Colonic mucosa (tissue), 4 donors: Measurements from ENCODE around the gene CIAO1. TPM values are rescaled to one million over a fixed set of nuclear protein-coding genes. Genes with fewer than 3 reads are reported as not detected.

Source experiments
- DNase-seq: peaks from one replicate; pipeline ENCODE4 v3.0.0-alpha.2; 2020
- H3K27ac ChIP-seq: fragments of 200-600 bp; one replicate; pipeline ENCODE4 v1.8.0; 2021
- H3K27me3 ChIP-seq: fragments of 200-600 bp; one replicate; pipeline ENCODE4 v1.8.0; 2021
- H3K36me3 ChIP-seq: fragments of 200-600 bp; one replicate; pipeline ENCODE4 v1.8.0; 2021
- H3K4me1 ChIP-seq: fragments of 200-600 bp; one replicate; pipeline ENCODE4 v1.8.0; 2021; ENCODE audit warnings: mild to moderate bottlenecking
- H3K4me3 ChIP-seq: fragments of 200-600 bp; one replicate; pipeline ENCODE4 v1.8.0; 2021
- H3K9ac ChIP-seq, 2 donors: one replicate each; pipeline ENCODE4 v1.7.0; 2013; ENCODE audit warnings: control low read depth in 2 of 2, low read depth in 2 of 2, low read length in 2 of 2
- H3K9me3 ChIP-seq: fragments of 200-600 bp; one replicate; pipeline ENCODE4 v1.8.0; 2021
- intact Hi-C: fragments of 100-400 bp; cut with DNase I; formaldehyde crosslinking; loops from one replicate; pipeline ENCODE4 v1.14.1; 2022
- total RNA-seq, 2 donors: library from RNA; stranded (reverse); fragmentation: NEBNext Ultra II Directional in 1 of 2; extraction: Animal tissue kit (Norgen Biotek cat#: 25700) in 1 of 2; gene quantifications; one replicate each; pipeline ENCODE4 v1.2.1, GENCODE V29; 2021
- TF ChIP-seq, protein P1 (sequence below): fragments of 200-600 bp; IDR thresholded peaks from one replicate; pipeline ENCODE4 v1.8.0; 2022; ENCODE audit warnings: antibody characterized with exemption, mild to moderate bottlenecking
- donor health status: healthy.
- donor health status: DM: no; HTN: no; CAD: no.
- donor health status: DM: no; HTN: no; CAD: no.

Gene CIAO1
- total RNA-seq, 2 donors from 2014 or later, result 56.0 to 75.5 TPM

DNA sequence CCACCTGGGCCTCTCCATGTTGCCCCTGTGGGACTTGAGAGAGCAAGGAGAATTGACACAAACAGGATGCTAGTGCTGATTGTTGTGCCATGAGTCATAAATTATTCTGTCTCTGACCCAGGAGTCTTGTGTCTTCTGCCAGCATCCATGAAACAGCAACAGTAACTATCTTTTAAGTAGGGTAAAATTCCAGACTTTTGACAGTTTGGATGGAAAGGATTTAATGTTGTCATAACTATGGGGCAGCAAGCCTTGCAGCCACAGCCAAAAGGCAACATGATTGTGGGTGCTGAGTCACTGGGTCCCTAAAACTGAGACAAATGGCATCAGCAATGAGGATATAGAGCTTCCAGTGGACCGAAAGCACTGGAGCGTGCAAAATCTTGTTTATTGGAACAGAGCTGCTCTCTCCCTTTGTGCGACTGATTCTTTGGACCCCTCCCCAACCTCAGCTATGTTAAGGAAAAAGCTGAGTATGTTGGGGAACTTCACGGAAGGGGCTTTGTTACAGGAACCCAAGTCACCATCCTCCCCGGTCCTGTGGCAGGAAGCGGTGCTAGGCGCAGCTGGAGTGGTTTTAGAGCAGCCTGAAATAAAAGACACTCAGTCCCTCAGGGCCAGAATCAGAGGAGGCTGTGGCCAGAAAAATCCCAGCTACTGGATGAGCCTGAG, 49.5 kb downstream of the CIAO1 start:
- H3K9ac ChIP-seq, result no peak overlapping the region
- peaks cover 9% of the 10 kb centered on the region for H3K27me3 ChIP-seq
- no peaks in the 10 kb centered on the region for H3K9me3 ChIP-seq
- TF ChIP-seq, protein P1, sequence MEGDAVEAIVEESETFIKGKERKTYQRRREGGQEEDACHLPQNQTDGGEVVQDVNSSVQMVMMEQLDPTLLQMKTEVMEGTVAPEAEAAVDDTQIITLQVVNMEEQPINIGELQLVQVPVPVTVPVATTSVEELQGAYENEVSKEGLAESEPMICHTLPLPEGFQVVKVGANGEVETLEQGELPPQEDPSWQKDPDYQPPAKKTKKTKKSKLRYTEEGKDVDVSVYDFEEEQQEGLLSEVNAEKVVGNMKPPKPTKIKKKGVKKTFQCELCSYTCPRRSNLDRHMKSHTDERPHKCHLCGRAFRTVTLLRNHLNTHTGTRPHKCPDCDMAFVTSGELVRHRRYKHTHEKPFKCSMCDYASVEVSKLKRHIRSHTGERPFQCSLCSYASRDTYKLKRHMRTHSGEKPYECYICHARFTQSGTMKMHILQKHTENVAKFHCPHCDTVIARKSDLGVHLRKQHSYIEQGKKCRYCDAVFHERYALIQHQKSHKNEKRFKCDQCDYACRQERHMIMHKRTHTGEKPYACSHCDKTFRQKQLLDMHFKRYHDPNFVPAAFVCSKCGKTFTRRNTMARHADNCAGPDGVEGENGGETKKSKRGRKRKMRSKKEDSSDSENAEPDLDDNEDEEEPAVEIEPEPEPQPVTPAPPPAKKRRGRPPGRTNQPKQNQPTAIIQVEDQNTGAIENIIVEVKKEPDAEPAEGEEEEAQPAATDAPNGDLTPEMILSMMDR, result no peak
- H3K27ac ChIP-seq, result no peak overlapping the region
- H3K4me1 ChIP-seq, result no peaks in the 10 kb centered on the region
- no peak overlapping the region for H3K4me3 ChIP-seq
- no peaks in the 10 kb centered on the region for H3K36me3 ChIP-seq
- no peak for DNase-seq
- intact Hi-C loops, result no loop called here

DNA sequence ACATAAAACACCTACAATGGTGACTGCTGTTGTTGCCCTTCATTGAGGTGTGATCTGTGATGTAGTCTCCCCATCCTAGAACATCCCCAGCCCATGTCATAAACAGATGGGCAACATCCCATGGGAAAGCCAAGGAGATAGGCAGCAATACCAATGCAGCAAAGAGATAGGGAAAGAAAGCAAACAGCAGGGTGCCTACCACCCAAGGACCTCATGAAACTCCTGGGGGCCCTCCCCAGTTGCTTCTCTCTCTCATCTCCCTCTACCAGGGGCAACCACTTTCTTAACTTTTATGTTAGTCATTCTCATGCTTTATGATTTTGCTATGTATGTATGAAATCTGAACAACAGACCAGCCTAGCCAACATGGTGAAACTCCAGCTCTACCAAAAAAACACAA, 51.0 kb downstream of the CIAO1 start:
- no peak for DNase-seq
- TF ChIP-seq, protein P1, result no peak
- intact Hi-C loops, result no loop called here
- H3K4me1 ChIP-seq, result no peaks in the 10 kb centered on the region
- no peaks in the 10 kb centered on the region for H3K9me3 ChIP-seq
- no peaks in the 10 kb centered on the region for H3K36me3 ChIP-seq
- peaks cover 18% of the 10 kb centered on the region for H3K27me3 ChIP-seq
- H3K27ac ChIP-seq, result no peak overlapping the region
- no peak overlapping the region for H3K4me3 ChIP-seq
- no peak overlapping the region for H3K9ac ChIP-seq

DNA sequence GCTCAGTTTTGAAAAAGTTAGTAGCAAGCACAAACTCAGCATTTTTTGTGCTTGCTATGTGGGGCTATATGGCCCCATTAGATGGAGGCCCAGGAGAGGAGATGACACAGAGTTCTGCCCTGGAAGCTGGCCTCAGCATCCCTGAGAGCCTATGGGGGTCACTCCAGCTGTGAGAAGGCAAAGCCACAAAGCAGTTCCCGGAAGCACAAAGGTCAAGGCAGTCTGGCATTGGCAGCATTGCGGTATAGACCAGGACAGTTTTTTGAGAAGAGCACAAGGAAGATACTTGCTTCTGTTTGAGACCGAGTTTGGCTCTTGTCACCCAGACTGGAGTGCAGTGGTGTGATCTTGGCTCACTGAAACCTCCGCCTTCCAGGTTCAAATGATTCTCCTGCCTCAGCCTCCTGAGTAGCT, 51.6 kb downstream of the CIAO1 start:
- Histone ChIP-seq H3K4me1 (no peaks in the 10 kb centered on the region), H3K27ac (no peak overlapping the region), H3K4me3 (no peak overlapping the region), H3K36me3 (no peaks in the 10 kb centered on the region), H3K27me3 (peaks cover 18% of the 10 kb centered on the region), H3K9me3 (no peaks in the 10 kb centered on the region), H3K9ac (no peak overlapping the region)
- intact Hi-C loops, result no loop called here
- no peak for DNase-seq
- TF ChIP-seq, protein P1, result no peak

DNA sequence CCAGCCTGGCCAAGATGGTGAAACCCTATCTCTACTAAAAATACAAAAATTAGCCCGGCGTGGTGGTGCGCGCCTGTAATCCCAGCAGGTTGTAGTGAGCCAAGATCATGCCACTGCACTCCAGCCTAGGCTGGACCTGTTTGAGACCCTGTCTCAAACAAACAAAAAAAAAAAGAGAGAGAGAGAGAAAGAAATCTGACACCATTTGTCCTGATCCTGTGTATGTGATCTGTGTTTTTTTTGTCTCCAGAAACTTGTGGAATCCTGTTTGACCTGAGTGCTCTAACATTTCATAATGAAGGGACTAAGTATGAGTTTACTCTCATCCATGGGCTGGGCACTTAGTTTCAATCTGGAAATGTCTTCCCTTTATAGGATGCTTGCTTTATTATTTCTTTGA, 52.7 kb downstream of the CIAO1 start:
- no peaks in the 10 kb centered on the region for H3K36me3 ChIP-seq

DNA sequence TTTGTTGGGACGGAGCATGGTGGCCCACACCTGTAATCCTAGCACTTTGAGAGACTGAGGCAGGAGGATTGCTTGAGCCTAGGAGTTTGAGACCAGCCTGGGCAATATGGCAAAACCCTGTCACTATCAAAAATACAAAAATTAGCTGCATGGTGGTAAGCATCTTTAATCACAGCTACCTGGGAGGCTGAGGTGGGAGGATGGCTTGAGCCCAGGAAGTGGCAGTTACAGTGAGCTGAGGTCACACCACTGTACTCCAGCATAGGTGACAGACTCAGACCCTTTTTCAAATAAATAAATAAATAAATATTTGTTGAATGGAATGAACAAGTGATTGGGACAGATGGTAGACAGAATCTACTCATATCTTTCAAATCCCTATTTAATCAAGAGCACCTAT, 53.4 kb downstream of the CIAO1 start:
- peaks cover 18% of the 10 kb centered on the region for H3K27me3 ChIP-seq
- H3K9me3 ChIP-seq, result no peaks in the 10 kb centered on the region
- H3K27ac ChIP-seq, result no peak overlapping the region
- TF ChIP-seq, protein P1, result no peak
- DNase-seq, result no peak
- intact Hi-C loops, result no loop called here
- no peak overlapping the region for H3K4me3 ChIP-seq
- H3K36me3 ChIP-seq, result no peaks in the 10 kb centered on the region
- no peaks in the 10 kb centered on the region for H3K4me1 ChIP-seq
- no peak overlapping the region for H3K9ac ChIP-seq

More for the DNA sequence above, 52.7 kb downstream of the CIAO1 start:
- H3K27me3 ChIP-seq, result peaks cover 18% of the 10 kb centered on the region
- DNase-seq, result no peak
- intact Hi-C loops, result no loop called here
- H3K9ac ChIP-seq, result no peak overlapping the region
- H3K9me3 ChIP-seq, result no peaks in the 10 kb centered on the region
- TF ChIP-seq, protein P1, result no peak
- no peak overlapping the region for H3K27ac ChIP-seq
- H3K4me3 ChIP-seq, result no peak overlapping the region
- H3K4me1 ChIP-seq, result no peaks in the 10 kb centered on the region
